ENCODE data around the gene TFAP2D.

TFAP2D gene

GRCh38 chr6:50720623-50721022 is 7.3 kb downstream of the TFAP2D start:
- TF ChIP-seq REST (IDR thresholded peaks at IDR 0.05; ENCODE audit: insufficient read depth in 1 of 2, low read depth in 2 of 2, low read length in 2 of 2) (peak; percentile 78 to 95), FOXP2 (optimal IDR thresholded peaks at IDR 0.05; ENCODE audit: borderline replicate concordance, extremely low read depth, extremely low read length, insufficient read depth) (no peak), TAF1 (IDR thresholded peaks at IDR 0.05; ENCODE audit: borderline replicate concordance, insufficient read depth, low read length) (no peak)

- TF ChIP-seq SIN3A (IDR thresholded peaks at IDR 0.05; ENCODE audit: borderline replicate concordance, insufficient read depth, low read length) (no peak), TAF1 (IDR thresholded peaks at IDR 0.05; ENCODE audit: borderline replicate concordance, insufficient read depth, low read length) (no peak)
These were observed 8.7 kb downstream of the TFAP2D start for GRCh38 chr6:50721978-50722377.

- no peak for TF ChIP-seq REST (IDR thresholded peaks at IDR 0.05; ENCODE audit: insufficient read depth in 1 of 2, low read depth in 2 of 2, low read length in 2 of 2)
- TF ChIP-seq FOXP2 (optimal IDR thresholded peaks at IDR 0.05; ENCODE audit: borderline replicate concordance, extremely low read depth, extremely low read length, insufficient read depth): no peak
- no peak for TF ChIP-seq SIN3A (IDR thresholded peaks at IDR 0.05; ENCODE audit: borderline replicate concordance, insufficient read depth, low read length)
- TF ChIP-seq POLR2AphosphoS5 (IDR thresholded peaks at IDR 0.05; ENCODE audit: low read depth, low read length): no peak
- TF ChIP-seq TAF1 (IDR thresholded peaks at IDR 0.05; ENCODE audit: borderline replicate concordance, insufficient read depth, low read length): no peak
These were observed 9.7 kb downstream of the TFAP2D start for GRCh38 chr6:50722829-50723554.

GRCh38 chr6:50724381-50725124 is 11.2 kb downstream of the TFAP2D start:
- TF ChIP-seq SIN3A (IDR thresholded peaks at IDR 0.05; ENCODE audit: borderline replicate concordance, insufficient read depth, low read length) (no peak), REST (IDR thresholded peaks at IDR 0.05; ENCODE audit: insufficient read depth in 1 of 2, low read depth in 2 of 2, low read length in 2 of 2) (no peak), TAF1 (IDR thresholded peaks at IDR 0.05; ENCODE audit: borderline replicate concordance, insufficient read depth, low read length) (no peak), POLR2AphosphoS5 (IDR thresholded peaks at IDR 0.05; ENCODE audit: low read depth, low read length) (no peak), FOXP2 (optimal IDR thresholded peaks at IDR 0.05; ENCODE audit: borderline replicate concordance, extremely low read depth, extremely low read length, insufficient read depth) (no peak)

- no peak for TF ChIP-seq REST (IDR thresholded peaks at IDR 0.05; ENCODE audit: insufficient read depth in 1 of 2, low read depth in 2 of 2, low read length in 2 of 2)
- TF ChIP-seq FOXP2 (optimal IDR thresholded peaks at IDR 0.05; ENCODE audit: borderline replicate concordance, extremely low read depth, extremely low read length, insufficient read depth): no peak
- no peak for TF ChIP-seq TAF1 (IDR thresholded peaks at IDR 0.05; ENCODE audit: borderline replicate concordance, insufficient read depth, low read length)
- TF ChIP-seq SIN3A (IDR thresholded peaks at IDR 0.05; ENCODE audit: borderline replicate concordance, insufficient read depth, low read length): no peak
- no peak for TF ChIP-seq POLR2AphosphoS5 (IDR thresholded peaks at IDR 0.05; ENCODE audit: low read depth, low read length)
These were observed 21.2 kb downstream of the TFAP2D start for GRCh38 chr6:50734488-50734887.
